Measurements from ENCODE around the gene DLX3.

DLX3 gene

DNA sequence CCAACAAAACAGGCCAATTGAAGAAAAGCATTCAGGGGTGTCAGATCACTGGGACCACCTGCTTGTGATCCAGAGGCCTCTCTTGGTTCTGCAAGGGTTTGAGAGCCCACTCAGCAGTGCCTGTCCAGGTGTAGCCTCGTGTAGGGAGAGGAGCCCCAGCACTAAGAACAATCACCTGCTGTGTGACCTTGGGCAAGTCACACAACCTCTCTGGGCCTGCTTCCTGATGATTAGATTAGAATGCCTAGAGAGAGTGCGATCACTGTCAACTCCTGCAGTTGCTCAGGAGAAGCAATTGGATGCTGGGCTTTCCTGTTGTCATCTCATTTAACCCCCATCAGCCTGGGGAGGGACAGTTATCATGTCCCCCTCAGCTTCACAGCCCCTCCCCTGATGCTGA, 10.2 kb downstream of the DLX3 start:
- ChIA-PET POLR2A (no interaction called here), CTCF (interaction anchor here (1.0 to 4.4 kb wide), 5 partner anchors 9 to 429 kb away, joined by 3 to 51 read pairs (median 3); no protein-coding TSS in a partner anchor)
- TF ChIP-seq, protein P1, sequence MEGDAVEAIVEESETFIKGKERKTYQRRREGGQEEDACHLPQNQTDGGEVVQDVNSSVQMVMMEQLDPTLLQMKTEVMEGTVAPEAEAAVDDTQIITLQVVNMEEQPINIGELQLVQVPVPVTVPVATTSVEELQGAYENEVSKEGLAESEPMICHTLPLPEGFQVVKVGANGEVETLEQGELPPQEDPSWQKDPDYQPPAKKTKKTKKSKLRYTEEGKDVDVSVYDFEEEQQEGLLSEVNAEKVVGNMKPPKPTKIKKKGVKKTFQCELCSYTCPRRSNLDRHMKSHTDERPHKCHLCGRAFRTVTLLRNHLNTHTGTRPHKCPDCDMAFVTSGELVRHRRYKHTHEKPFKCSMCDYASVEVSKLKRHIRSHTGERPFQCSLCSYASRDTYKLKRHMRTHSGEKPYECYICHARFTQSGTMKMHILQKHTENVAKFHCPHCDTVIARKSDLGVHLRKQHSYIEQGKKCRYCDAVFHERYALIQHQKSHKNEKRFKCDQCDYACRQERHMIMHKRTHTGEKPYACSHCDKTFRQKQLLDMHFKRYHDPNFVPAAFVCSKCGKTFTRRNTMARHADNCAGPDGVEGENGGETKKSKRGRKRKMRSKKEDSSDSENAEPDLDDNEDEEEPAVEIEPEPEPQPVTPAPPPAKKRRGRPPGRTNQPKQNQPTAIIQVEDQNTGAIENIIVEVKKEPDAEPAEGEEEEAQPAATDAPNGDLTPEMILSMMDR (IDR thresholded peaks at IDR 0.05; ENCODE audit: control extremely low read depth, extremely low read depth, low read depth, missing control alignments): no peak
- no peak for DNase-seq (ENCODE audit: extremely low spot score)

DNA sequence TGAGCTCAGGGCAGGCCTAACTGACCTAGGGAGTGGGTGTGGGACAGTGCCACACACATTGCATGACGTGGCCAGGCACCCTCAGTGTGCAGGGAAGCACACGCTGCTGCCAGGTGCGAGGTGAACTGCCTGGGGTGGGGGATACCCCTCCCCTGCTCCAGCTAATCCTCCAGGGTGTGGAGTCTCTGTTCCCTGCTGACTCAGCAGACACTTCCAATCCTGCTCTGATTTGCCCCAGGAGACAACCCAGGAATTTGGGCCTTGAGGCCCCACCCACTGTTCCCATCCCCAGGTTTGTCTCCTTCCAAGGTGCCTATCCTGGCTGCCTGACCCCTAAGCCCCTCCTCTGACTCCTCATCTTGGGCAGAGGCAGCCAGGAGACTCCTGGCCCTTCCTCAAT, 10.7 kb downstream of the DLX3 start:
- DNase-seq (ENCODE audit: extremely low spot score): no peak
- TF ChIP-seq, protein P1 (IDR thresholded peaks at IDR 0.05; ENCODE audit: control extremely low read depth, extremely low read depth, low read depth, missing control alignments): no peak
- ChIA-PET CTCF (interaction anchor here (0.8 to 4.4 kb wide), 6 partner anchors 9 to 428 kb away, joined by 3 to 51 read pairs (median 3); no protein-coding TSS in a partner anchor), POLR2A (no interaction called here)

DNA sequence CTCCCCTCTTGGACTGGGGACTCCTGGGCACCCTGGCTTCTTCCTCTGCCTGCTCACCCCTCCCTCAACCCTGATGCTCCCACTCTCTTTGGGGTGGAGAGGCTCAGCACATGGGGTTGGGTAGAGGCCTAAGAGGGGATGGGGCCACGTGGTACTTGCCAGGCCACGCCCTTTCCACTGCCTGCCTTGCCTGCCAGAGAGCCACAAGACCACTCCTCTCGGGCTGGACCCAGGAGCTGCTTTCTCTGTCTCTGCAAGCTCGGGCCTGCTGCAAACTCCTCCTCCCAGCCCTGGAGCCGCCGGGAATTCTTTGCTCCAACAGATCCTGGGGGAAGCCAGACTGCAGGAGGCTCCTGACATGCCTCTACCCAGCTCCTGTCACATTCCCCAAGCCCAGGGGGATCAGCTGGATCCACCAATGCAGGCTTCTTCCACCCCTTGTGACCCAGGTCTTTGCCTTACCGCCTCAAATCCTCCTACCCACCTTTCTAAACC, 14.3 kb downstream of the DLX3 start:
- TF ChIP-seq, protein P1 (IDR thresholded peaks at IDR 0.05; ENCODE audit: control extremely low read depth, extremely low read depth, low read depth, missing control alignments): no peak
- no peak for DNase-seq (ENCODE audit: extremely low spot score)
- CTCF ChIA-PET: interaction anchor here (5.1 kb wide), 1 partner anchor 17 kb away, joined by 47 read pairs; no protein-coding TSS in a partner anchor
- POLR2A ChIA-PET: no interaction called here

DNA sequence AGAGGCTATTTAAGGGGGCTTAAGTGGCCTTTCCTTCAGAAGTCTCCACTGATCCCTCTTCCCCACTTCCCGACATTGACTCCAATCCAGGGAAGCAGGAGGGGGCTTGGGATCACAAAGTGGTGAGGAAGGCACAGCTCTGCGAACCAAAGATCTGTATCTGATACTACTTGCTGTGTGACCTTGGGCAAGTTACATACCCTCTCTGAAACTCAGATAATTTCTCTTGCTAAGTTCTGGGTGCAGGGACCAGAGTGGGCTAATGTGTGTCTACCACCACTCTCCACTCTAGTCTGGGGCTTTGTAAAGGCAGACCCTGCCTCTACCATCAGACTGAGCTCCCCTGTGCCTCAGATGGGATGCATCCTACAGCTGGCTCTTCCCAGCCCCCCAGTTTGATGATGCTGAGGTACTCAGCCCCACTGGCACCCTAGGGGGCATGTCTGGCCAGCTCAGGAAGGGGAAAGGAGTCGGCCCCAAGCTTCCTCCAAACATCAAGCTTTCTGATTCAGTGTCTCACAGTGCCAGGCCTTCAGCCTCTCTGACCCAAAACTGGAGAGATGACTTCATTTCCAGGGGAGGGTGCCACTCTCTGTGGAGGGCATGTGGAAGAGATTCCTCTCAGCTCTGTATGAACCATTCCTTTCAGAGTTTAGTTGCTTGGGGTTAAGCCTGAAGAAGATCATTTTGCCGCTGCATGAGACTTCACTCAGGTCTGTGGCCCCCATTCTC, 15.1 kb downstream of the DLX3 start:
- TF ChIP-seq, protein P1 (IDR thresholded peaks at IDR 0.05; ENCODE audit: control extremely low read depth, extremely low read depth, low read depth, missing control alignments): no peak
- ChIA-PET CTCF (interaction anchor here (1.2 to 5.1 kb wide), 3 partner anchors 18 to 27 kb away, joined by 4 to 47 read pairs (median 8); no protein-coding TSS in a partner anchor), POLR2A (no interaction called here)
- DNase-seq (ENCODE audit: extremely low spot score): no peak

DNA sequence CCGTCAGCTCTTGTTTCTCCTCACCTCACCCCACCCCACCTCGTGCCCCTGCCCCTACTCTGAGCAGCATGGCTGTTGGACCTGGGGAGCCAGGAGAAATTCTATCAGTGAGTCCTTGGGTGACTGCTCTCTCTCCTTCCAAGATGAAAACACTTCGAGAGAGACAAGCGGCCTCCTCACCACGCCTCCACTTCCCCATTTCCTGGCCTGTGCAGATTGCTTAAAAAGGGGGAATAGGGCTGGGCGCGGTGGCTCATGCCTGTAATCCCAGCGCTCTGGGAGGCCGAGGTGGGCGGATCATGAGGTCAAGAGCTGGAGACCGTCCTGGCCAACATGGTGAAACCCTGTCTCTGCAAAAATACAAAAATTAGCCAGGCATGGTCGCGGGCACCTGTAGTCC, 16.5 kb downstream of the DLX3 start:
- POLR2A ChIA-PET: no interaction called here

More for the DNA sequence above, 16.5 kb downstream of the DLX3 start:
- CTCF ChIA-PET: interaction anchor here (1.0 to 5.1 kb wide), 6 partner anchors 10 to 109 kb away, joined by 3 to 47 read pairs (median 6); no protein-coding TSS in a partner anchor
- no peak for DNase-seq (ENCODE audit: extremely low spot score)
- TF ChIP-seq, protein P1 (IDR thresholded peaks at IDR 0.05; ENCODE audit: control extremely low read depth, extremely low read depth, low read depth, missing control alignments): no peak
